SJCRH30 (cell line): ENCODE data around the gene APOBEC4. TPM values are rescaled to one million over a fixed set of nuclear protein-coding genes. Genes with fewer than 3 reads are reported as not detected.

Source experiments
- DNase-seq, 2 experiments: peaks; one replicate each; pipeline ENCODE4 v3.0.0-alpha.2; 2015 to 2020
- H3K27ac ChIP-seq: fragments of 250-450 bp; sonication (Bioruptor Pico); 2 replicates; pipeline ENCODE4 v1.5.1; 2020; ENCODE audit warnings: mild to moderate bottlenecking, moderate library complexity
- H3K27me3 ChIP-seq: fragments of 250-450 bp; sonication (Bioruptor Pico); 2 replicates; pipeline ENCODE4 v1.5.1; 2020; ENCODE audit warnings: mild to moderate bottlenecking, moderate library complexity
- H3K36me3 ChIP-seq: fragments of 250-450 bp; sonication (Bioruptor Pico); 2 replicates; pipeline ENCODE4 v1.5.1; 2020; ENCODE audit warnings: mild to moderate bottlenecking, moderate library complexity
- H3K4me1 ChIP-seq: fragments of 250-450 bp; sonication (Bioruptor Pico); 2 replicates; pipeline ENCODE4 v1.5.1; 2020; ENCODE audit warnings: mild to moderate bottlenecking, moderate library complexity
- H3K4me3 ChIP-seq: fragments of 250-450 bp; sonication (Bioruptor Pico); 2 replicates; pipeline ENCODE4 v1.5.1; 2020; ENCODE audit warnings: mild to moderate bottlenecking, moderate library complexity
- H3K9me3 ChIP-seq: fragments of 250-450 bp; sonication (Bioruptor Pico); replicated peaks from 2 replicates; pipeline ENCODE4 v1.5.1; 2020; ENCODE audit warnings: mild to moderate bottlenecking, moderate library complexity
- total RNA-seq: library from RNA; depleted of rRNA; stranded (reverse); fragments of >200 nt; shearing (Covaris generic); gene quantifications from 2 replicates; pipeline ENCODE4 v1.2.3, GENCODE V29; 2014; rRNA removed

Gene APOBEC4
- total RNA-seq, 1 experiment from 2014 or later = not detected

DNA sequence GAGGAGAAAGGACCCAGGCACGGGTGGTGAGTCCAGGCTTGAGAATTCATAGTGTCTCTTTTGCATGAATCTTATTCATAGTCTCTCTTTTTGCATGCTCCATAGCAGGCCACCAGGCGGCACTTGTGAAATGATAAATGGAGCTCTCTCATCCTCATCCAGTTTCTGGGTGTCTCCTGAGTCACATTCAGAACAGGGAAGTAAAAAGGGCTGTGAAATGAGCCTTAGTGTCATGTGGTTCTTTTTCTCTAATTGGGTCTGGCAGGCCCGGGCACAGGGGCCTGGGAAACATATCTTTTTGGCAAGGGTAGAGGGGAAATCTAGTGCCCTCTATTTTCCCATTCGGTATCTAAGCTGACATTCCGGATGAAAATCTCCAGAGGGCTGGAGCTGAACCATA, 43.8 kb downstream of the APOBEC4 start:
- Histone ChIP-seq H3K27me3 (no peaks in the 10 kb centered on the region), H3K4me3 (no peak overlapping the region), H3K36me3 (no peaks in the 10 kb centered on the region), H3K4me1 (no peaks in the 10 kb centered on the region), H3K27ac (no peak overlapping the region), H3K9me3 (no peaks in the 10 kb centered on the region)
- peak in 1 of 2 experiments; percentile 20 for DNase-seq

DNA sequence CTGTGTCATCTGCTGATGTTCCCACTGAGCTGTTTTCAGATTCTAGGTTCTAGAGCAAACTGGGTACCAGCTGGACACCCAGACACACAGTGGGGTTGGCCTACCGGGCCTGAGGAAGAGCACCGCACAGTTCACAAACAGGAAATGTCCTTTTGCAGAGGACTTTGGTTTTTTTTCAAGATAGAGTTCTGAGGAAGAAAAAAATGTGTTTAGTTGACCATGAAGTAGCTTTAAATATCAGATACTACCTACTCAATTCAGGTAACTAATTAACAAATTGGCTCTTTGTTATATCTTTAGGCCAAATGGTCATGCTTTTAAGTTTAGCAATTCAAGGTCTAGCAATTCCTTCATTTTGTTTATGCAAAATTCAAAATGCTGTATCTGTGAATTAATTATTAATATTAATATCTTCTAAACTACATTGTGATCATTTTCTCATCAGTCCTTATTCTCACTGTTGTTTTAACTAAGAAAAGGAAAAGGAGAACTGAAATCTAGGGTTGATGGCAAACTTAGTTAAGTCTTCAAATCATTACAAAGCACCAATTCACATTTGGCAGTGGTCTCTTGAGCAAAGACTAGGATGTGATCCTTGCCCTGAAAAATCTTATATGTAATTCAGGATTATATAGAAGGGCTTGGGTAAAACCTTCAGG, 45.7 kb downstream of the APOBEC4 start:
- no peak for DNase-seq
- Histone ChIP-seq H3K9me3 (no peaks in the 10 kb centered on the region), H3K27me3 (no peaks in the 10 kb centered on the region), H3K4me1 (peaks cover 5% of the 10 kb centered on the region; the same call in 1 of the 2 replicates), H3K36me3 (no peaks in the 10 kb centered on the region), H3K27ac (no peak overlapping the region), H3K4me3 (no peak overlapping the region)

DNA sequence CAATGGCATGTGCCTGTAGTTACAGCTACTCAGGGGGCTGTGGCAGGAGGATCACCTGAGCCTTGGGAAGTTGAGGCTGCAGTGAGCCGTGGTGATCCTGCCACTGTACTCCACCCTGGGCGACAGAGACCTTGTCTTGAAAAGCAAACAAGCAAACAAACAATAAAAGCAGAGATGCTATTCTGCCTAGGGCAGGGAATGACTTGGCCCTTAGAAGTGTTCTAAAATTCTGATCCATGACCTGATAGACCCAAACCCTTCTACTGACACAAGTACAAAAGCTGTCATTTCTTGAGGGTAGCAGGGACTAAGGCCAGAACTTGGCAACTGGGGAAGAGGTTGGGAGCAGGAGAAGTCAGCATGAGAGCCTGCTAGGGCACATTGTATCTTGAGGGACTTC, 47.2 kb downstream of the APOBEC4 start:
- H3K4me3 ChIP-seq = no peak overlapping the region
- H3K27me3 ChIP-seq = no peaks in the 10 kb centered on the region
- H3K4me1 ChIP-seq = peaks cover 5% of the 10 kb centered on the region; the same call in 1 of the 2 replicates
- H3K9me3 ChIP-seq = no peaks in the 10 kb centered on the region
- H3K27ac ChIP-seq = no peak overlapping the region
- no peaks in the 10 kb centered on the region for H3K36me3 ChIP-seq
- no peak for DNase-seq

DNA sequence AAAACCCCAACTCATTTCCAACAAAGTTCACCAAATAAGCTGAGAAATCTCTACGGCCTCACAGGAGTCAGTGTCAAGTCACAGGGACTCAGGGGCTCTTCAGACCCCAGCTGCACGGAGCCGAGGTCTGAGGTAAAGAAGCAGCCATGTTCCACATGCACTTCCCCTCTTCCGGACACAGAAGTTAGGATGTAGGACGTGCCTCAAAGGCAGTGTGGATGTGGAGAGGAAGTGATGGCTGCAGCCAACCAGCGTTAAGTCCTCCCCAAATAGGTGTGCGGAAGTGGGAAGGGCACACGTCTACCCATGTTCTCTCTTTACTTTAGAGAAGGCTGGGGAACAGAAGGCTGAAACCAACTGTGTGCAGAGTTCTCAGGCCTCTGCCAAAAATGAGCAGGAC, 48.3 kb downstream of the APOBEC4 start:
- Histone ChIP-seq H3K27me3 (no peaks in the 10 kb centered on the region), H3K27ac (no peak overlapping the region), H3K4me1 (peaks cover 5% of the 10 kb centered on the region; the same call in 1 of the 2 replicates), H3K4me3 (no peak overlapping the region), H3K36me3 (no peaks in the 10 kb centered on the region), H3K9me3 (no peaks in the 10 kb centered on the region)
- no peak for DNase-seq

DNA sequence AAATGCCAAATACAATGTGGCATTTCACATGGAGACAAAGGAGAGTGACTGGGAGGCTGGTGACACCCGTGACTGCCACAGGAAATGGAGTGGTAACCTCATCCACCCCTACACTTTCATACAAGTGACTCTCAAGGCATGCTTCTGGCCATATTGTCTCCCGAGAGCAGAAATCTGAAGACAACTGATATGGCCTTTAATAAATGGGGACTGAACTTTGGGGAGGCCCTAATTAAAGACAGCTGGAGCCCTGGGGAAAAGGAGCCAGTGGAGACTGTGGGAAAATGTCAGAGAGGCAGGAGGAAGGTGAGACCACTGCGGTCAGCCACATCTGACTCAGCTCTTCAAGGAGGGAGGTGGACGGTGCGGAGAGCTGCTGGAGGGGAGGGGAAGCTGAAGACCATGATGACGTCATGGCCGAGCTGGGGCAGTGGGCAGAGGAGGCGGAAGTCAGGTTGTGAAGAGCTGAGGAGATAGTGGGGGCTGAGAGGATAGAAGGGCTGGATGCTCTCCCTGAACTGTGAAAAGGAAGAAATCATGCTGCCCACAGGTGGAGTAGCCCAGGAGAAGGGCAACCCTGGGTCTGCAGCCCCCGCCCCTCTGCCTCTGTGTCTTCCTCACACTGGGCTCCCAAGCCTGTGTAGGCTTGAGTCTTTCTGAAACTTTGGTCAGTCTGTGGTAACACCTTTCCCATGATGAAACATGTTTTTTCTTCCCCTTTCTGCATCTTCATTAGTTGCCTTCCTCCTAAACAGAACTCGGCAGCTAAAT, 48.9 kb downstream of the APOBEC4 start:
- H3K36me3 ChIP-seq = no peaks in the 10 kb centered on the region
- peaks cover 5% of the 10 kb centered on the region; the same call in 1 of the 2 replicates for H3K4me1 ChIP-seq
- no peak overlapping the region for H3K27ac ChIP-seq
- H3K27me3 ChIP-seq = no peaks in the 10 kb centered on the region
- H3K9me3 ChIP-seq = no peaks in the 10 kb centered on the region
- peak; percentile 77 to 79 for DNase-seq
- no peak overlapping the region for H3K4me3 ChIP-seq

DNA sequence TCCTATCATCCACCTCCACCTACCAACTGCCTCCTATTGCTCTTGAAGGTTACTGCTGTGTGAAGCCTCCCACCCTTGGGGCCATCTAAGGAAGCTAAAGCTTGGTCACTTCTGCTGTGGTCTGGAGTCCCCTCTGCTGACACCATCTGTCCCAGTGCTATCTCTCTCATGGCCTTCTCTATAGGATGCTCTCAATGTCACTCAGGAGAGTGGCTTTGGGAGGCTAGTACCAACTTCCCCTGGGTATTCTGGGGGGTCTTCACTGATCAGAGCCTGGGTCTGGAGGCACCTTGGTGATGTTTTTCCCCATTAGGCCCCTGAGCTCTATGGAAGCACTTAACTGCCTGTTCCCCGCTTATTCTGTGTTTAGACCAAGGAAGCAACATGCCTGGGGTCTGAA, 50.6 kb downstream of the APOBEC4 start:
- no peak overlapping the region for H3K27ac ChIP-seq

DNA sequence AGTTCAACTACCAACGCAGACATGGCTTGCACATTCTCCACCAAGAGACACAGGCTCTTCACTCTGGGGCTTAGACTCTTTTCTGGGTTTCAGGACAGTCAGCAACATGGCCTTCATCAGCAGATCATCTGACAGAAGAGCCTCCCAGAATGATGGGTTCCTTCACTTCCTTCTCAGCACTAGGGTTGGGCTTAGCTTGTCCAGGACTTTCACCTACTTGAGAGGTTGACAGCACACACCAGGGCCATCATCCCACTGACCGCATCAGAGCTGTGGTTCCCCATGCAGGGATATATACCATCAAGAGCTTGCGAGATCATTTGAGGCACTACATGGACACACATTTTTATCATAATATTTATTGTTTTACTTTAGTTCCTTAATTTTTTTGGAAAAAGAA, 52.5 kb downstream of the APOBEC4 start:
- H3K9me3 ChIP-seq = no peaks in the 10 kb centered on the region
- H3K27me3 ChIP-seq = no peaks in the 10 kb centered on the region
- no peaks in the 10 kb centered on the region for H3K36me3 ChIP-seq
- no peak overlapping the region for H3K27ac ChIP-seq
- H3K4me1 ChIP-seq = peaks cover 5% of the 10 kb centered on the region; the same call in 1 of the 2 replicates
- no peak overlapping the region for H3K4me3 ChIP-seq
- no peak for DNase-seq

More for the DNA sequence above, 50.6 kb downstream of the APOBEC4 start:
- no peak for DNase-seq
- Histone ChIP-seq H3K4me3 (no peak overlapping the region), H3K4me1 (peaks cover 5% of the 10 kb centered on the region; the same call in 1 of the 2 replicates), H3K27me3 (no peaks in the 10 kb centered on the region), H3K9me3 (no peaks in the 10 kb centered on the region), H3K36me3 (no peaks in the 10 kb centered on the region)

DNA sequence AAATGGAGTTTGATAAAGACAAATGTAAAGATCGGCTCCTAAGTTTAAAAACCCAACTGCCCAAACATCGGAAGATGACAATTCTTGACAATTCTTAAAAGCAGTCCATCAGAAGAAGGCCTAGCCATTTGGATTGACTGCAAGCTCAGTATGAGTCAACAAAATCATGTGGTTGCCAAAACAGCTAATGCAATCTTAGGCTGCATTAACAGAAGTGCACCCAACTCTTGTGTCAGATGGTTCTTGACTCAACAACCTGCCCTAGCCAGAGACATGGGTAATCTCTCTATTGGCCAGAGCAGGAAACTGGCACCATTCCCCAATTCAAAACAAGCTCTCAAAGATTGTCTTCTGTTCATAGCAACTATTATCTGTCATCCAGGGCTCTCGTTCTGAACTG, 53.0 kb downstream of the APOBEC4 start:
- peaks cover 5% of the 10 kb centered on the region; the same call in 1 of the 2 replicates for H3K4me1 ChIP-seq
- no peak for DNase-seq
- H3K27ac ChIP-seq = no peak overlapping the region
- no peaks in the 10 kb centered on the region for H3K9me3 ChIP-seq
- H3K36me3 ChIP-seq = no peaks in the 10 kb centered on the region
- no peaks in the 10 kb centered on the region for H3K27me3 ChIP-seq
- H3K4me3 ChIP-seq = no peak overlapping the region

DNA sequence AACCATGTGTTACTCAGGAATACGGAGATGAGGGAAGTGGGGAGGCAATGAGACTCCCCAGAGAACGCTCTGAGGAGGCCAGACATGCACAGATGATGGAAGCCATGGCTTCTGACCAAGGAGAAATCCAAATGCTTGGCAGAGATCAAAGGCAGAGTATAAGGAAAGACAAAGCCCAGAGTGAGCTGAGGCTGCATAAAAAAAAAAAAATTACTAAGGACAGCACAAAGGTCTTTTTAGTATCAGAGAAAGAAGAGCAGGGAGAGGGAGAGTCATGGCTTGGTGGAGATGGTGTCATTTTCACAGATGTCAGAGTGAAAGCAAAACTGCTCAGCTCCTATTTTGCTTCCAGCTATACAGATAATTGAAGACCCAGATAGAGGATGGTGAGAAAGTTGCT, 54.7 kb downstream of the APOBEC4 start:
- no peaks in the 10 kb centered on the region for H3K4me1 ChIP-seq
- no peaks in the 10 kb centered on the region for H3K27me3 ChIP-seq
- H3K9me3 ChIP-seq = no peaks in the 10 kb centered on the region
- H3K36me3 ChIP-seq = no peaks in the 10 kb centered on the region
- DNase-seq = no peak
- no peak overlapping the region for H3K4me3 ChIP-seq
- no peak overlapping the region for H3K27ac ChIP-seq

DNA sequence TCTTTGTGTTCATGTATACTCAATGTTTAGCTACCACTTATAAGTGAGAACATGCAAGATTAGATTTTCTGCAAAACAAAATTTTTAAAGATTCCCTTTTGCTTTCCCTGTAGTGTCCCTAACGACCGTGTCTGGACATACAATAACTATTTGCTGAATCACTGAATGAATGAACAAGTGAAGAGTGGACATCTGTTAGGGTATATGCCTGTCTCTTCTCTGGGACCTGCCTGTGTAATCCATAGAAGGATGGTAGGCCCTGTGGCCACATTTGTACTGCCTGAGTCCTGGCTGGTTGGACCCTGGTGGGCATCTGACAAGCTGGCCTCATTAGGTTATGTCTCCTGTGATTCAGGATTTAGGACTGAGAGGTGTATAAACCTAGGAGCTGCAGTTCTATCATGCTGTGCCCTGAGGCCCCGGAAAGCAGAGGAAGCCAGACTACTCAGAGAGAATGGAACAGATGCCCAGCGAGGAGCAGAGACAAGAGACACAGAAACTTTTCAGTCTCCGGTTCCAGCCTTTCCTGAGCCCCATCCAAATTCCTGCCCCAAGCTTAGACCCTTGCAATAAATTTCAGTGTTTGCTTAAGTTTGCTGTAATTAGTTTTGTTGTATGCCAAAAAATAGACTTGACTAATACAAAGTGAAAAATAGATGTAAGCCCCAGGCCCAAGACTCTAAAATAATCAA, 55.3 kb downstream of the APOBEC4 start:
- Histone ChIP-seq H3K27ac (no peak overlapping the region), H3K9me3 (no peaks in the 10 kb centered on the region), H3K4me1 (no peaks in the 10 kb centered on the region), H3K4me3 (no peak overlapping the region), H3K36me3 (no peaks in the 10 kb centered on the region), H3K27me3 (no peaks in the 10 kb centered on the region)
- DNase-seq = no peak

DNA sequence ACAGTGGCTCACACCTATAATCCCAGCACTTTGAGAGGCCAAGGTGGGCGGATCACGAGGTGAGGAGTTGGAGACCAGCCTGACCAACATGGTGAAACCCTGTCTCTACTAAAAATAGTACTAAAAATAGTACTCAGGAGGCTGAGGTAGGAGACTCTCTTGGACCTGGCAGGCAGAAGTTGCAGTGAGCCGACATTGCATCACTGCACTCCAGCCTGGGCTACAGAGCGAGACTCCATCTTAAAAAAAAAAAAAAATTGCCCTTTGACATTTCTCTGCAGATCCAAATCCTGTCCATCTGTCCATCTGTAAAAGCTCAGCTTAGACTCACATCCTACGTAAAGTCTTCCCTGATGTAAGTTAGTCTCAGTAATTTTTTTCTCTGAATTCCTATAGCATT, 56.6 kb downstream of the APOBEC4 start:
- Histone ChIP-seq H3K36me3 (no peaks in the 10 kb centered on the region), H3K4me1 (no peaks in the 10 kb centered on the region), H3K27me3 (no peaks in the 10 kb centered on the region), H3K4me3 (no peak overlapping the region), H3K9me3 (no peaks in the 10 kb centered on the region), H3K27ac (no peak overlapping the region)
- no peak for DNase-seq

Other genes starting within 250 kb of the APOBEC4 start
- not detected in 2 replicates for gene NMNAT2, start 234.9 kb downstream of the APOBEC4 start, total RNA-seq
- 18.5 and 19.1 TPM in 2 replicates for gene SMG7, start 180.8 kb downstream of the APOBEC4 start, total RNA-seq
- 0.25 and 0.55 TPM in 2 replicates for gene NCF2, start 62.9 kb downstream of the APOBEC4 start, total RNA-seq
- 67.7 and 68.8 TPM in 2 replicates for gene ARPC5, start 17.5 kb downstream of the APOBEC4 start, total RNA-seq
- 0.32 and 0.35 TPM in 2 replicates for gene RGL1, start 151.8 kb upstream of the APOBEC4 start, total RNA-seq